Hematopoietic multipotent progenitor cell treated with erythropoietin and hydrocortisone succinate and interleukin-3 and kit ligand, for 15 days (in vitro differentiated cells): ENCODE results near the gene YIF1A.
A peak's percentile ranks its signal among the peaks of the same experiment; 100 is the strongest.
"Not testable (repeated sequence)": the region's sequence is repeated elsewhere in the genome, so short reads cannot be mapped to it uniquely, and the experiment has no call there.

ENCODE experiments used
- DNase-seq: peaks from one replicate; pipeline ENCODE4 v3.0.0-alpha.2; 2015; ENCODE audit warnings: low spot score

Gene YIF1A

GRCh38 chr11:66326261-66327111 is 37.5 kb upstream of the YIF1A start:
- no peak for DNase-seq

- DNase-seq = no peak
These were observed 36.3 kb upstream of the YIF1A start for GRCh38 chr11:66325263-66325671.

- DNase-seq = no peak
These were observed 35.7 kb upstream of the YIF1A start for GRCh38 chr11:66324664-66325063.

- no peak for DNase-seq
These were observed 34.7 kb upstream of the YIF1A start for GRCh38 chr11:66323684-66324083.

GRCh38 chr11:66322732-66323427 is 33.9 kb upstream of the YIF1A start:
- DNase-seq = no peak

- no peak for DNase-seq
These were observed 32.7 kb upstream of the YIF1A start for GRCh38 chr11:66321606-66322005.

GRCh38 chr11:66320748-66321147 is 31.8 kb upstream of the YIF1A start:
- DNase-seq = not testable (repeated sequence)

GRCh38 chr11:66320289-66320688 is 31.3 kb upstream of the YIF1A start:
- DNase-seq = not testable (repeated sequence)

GRCh38 chr11:66318600-66318970 is 29.6 kb upstream of the YIF1A start:
- no peak for DNase-seq

GRCh38 chr11:66317723-66318599 is 29.0 kb upstream of the YIF1A start:
- no peak for DNase-seq

GRCh38 chr11:66317322-66317722 is 28.4 kb upstream of the YIF1A start:
- DNase-seq = no peak

- DNase-seq = no peak
These were observed 27.9 kb upstream of the YIF1A start, which contains the start of gene CD248 for GRCh38 chr11:66316849-66317251. CD248 (minus strand) TSS chr11:66317044; CDS start chr11:66317027, 17 bp downstream.

GRCh38 chr11:66315921-66316811 is 27.2 kb upstream of the YIF1A start:
- DNase-seq = no peak

GRCh38 chr11:66315498-66315885 is 26.5 kb upstream of the YIF1A start:
- no peak for DNase-seq

GRCh38 chr11:66314561-66315497 is 25.9 kb upstream of the YIF1A start:
- no peak for DNase-seq

- DNase-seq = no peak
These were observed 25.2 kb upstream of the YIF1A start for GRCh38 chr11:66314186-66314501.

- no peak for DNase-seq
These were observed 24.6 kb upstream of the YIF1A start for GRCh38 chr11:66313321-66314185.

GRCh38 chr11:66312549-66313320 is 23.8 kb upstream of the YIF1A start:
- peak; percentile 98 for DNase-seq
